GM21447 (cell line): ENCODE results near the gene CCDC3.
"Not testable (repeated sequence)": the region's sequence is repeated elsewhere in the genome, so short reads cannot be mapped to it uniquely, and the experiment has no call there.

ENCODE experiments used
- ATAC-seq: cut with Tn5 transposase; IDR thresholded peaks from one replicate; pipeline ENCODE4 v1.9.1; 2021; ENCODE audit not compliant: unreplicated experiment

The CCDC3 gene

GRCh38 chr10:13001041-13001886 lies at the start of gene CCDC3:
Gene CCDC3 (minus strand): TSS chr10:13001713. CDS start chr10:13001570, 143 bp downstream.
- no peak for ATAC-seq

DNA sequence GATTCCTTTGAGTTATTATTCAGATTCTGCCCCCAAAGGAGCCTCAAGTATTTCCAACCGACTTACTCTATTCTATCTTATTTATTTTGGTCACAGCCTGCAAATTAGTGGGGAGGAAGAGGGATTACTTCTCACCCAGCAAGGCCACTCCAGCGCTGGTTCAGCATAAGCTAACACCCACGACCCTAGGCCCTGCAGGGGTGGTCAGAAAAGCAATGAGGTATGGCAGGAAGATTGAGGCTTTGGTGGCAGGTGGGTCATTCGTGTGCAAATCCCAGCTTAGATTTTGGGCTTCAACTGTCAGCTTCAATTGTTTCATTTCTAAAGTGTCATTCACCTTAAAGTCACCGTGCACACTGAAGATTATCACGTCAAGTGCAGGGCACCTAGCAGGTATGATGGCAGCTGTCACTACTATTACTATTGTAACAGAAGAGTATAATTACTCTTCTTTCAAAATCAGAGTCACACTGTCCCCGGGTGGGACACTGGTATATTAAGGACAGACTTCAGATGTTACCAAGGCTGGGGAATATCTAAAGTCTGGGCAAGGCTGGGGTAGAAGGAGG lies 49.7 kb upstream of the CCDC3 start:
- ATAC-seq, result no peak

- ATAC-seq, result no peak
Observed at GRCh38 chr10:13049774-13050420, 48.4 kb upstream of the CCDC3 start.

DNA sequence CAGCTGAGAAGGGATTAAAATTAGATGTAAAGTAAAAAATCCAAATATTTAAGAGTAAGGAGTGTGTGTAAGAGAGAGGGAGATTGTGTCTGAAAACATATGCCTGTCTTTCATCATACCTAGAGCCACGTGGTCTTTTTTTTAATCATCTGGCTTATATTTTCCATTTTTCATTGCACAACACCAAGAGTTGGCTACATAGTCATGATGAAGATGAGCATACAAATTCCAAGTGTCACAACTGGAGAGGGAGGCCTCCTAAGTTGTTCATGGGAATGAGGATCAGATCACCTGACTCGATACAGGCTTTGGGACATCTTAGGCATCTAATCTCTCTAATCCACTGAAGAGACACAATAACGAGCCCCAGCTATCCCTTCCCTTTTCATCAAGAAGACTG lies 47.2 kb upstream of the CCDC3 start:
- no peak for ATAC-seq

GRCh38 chr10:13047529-13048206 lies 46.2 kb upstream of the CCDC3 start:
- ATAC-seq, result no peak

GRCh38 chr10:13046851-13047528 lies 45.5 kb upstream of the CCDC3 start:
- no peak for ATAC-seq

DNA sequence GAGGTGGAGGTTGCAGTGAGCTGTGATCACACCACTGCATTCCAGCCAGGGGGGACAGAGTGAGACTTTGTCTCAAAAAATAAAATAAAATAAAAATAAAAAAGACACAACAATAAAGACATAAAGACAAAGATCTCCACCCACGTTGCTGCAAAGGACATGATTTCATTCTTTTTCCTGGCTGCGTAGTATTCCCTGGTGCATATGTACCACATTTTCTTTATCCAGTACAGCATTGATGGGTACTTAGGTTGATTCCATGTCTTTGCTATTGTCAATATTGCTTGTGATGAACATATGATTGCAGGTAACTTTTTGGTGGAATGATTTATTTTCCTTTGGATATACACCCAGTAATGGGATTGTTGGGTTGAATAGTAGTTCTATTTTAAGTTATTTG lies 42.0 kb upstream of the CCDC3 start:
- no peak for ATAC-seq

DNA sequence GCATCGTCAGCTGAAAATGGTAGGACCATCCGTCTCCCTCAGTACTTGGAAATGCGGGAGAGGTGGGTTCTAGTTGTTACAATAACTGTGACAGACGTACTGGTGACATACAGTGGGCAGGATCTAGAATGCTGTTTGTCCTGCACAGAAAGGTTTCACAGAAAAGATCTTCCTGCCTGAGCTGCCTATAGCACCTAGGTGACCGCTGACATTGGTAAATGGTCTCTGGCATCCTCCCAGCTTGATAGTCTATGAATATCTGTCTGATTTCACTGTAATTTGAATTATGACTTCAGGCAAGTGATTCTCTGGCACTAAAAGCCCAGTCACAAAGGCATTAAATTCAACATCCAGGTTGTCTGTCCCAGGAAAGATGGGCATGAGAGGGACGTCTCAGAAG lies 38.2 kb upstream of the CCDC3 start:
- ATAC-seq, result no peak

- no peak for ATAC-seq
Observed at GRCh38 chr10:13038391-13038790, 36.9 kb upstream of the CCDC3 start.

DNA sequence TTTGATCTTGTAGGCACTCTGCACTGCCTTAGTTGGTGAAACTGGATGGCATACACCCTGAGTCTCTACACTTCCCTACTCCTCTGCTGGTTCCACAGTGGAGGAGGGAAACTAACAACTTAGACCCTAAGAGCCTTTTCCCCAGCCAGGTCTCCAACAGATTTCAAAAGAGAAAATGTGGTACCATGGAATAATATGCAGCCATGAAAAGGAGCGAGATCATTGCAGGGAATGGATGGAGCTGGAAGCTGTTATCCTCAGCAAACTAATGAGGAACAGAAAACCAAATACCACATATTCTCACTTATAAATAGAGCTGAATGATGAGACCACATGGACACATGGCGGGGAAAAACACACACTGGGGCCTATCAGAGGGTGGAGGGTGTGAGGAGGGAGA lies 36.3 kb upstream of the CCDC3 start:
- ATAC-seq, result no peak

DNA sequence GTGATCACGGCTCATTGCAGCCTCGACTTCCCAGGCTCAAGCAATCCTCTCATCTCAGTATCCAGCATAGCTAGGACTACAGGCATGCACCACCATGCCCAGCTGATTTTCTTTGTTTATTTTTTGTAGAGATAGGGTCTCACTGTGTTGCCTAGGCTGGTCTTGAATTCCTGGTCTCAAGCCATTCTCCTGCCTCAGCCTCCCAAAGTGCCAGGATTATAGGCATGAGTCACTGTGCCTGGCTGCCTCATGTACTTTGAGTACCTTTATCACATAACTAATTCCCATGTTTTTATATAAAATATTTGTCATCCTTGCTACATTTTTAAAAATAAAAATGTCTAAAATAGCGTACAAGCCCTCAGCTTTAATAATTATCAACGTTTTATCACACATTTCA lies 35.3 kb upstream of the CCDC3 start:
- no peak for ATAC-seq

- not testable (repeated sequence) for ATAC-seq
Observed at GRCh38 chr10:13035731-13036130, 34.2 kb upstream of the CCDC3 start.

- no peak for ATAC-seq
Observed at GRCh38 chr10:13026873-13027272, 25.4 kb upstream of the CCDC3 start.

- ATAC-seq, result no peak
Observed at GRCh38 chr10:13023754-13024153, 22.2 kb upstream of the CCDC3 start.

GRCh38 chr10:13019280-13019679 lies 17.8 kb upstream of the CCDC3 start:
- ATAC-seq, result no peak

- ATAC-seq, result no peak
Observed at GRCh38 chr10:13018171-13018570, 16.7 kb upstream of the CCDC3 start.

DNA sequence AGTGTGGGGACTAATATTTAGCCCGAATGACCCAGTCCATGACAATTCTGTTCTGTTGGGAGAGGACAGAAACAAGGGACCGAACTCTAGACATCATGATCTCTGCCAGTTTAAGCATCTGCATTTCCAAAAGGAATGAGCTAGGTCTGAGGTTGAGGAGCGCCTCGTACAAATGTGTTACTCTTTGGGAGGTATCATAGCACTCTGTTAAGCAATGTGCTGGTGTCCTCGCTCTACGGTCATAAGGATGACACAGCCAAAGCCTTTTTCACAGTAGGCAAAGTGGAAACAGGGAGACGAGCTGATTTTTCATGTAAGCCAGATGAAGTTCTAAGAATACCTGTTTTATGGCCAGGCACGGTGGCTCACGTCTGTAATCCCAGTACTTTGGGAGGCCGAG lies 15.4 kb upstream of the CCDC3 start:
- ATAC-seq, result no peak

DNA sequence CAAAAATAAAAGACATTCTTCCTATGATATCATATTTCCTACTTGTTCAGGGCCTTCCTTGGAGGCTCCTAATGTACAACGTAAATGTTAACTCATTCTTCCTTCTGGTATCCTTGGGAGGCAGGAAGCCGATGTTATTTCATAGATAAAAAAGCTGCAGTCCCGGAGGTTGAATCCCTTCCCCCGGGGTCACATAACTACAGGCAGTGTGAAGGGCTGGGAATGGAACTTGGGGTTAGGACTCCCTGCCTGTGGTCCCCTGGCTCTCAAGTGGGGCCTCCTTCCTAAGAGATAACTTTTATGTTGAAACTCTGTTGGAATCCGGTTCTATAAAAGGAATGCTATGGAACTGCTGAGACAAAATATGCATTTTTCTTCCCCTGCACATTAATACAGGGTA lies 14.9 kb upstream of the CCDC3 start:
- no peak for ATAC-seq

- ATAC-seq, result no peak
Observed at GRCh38 chr10:13006037-13006436, 4.5 kb upstream of the CCDC3 start.

DNA sequence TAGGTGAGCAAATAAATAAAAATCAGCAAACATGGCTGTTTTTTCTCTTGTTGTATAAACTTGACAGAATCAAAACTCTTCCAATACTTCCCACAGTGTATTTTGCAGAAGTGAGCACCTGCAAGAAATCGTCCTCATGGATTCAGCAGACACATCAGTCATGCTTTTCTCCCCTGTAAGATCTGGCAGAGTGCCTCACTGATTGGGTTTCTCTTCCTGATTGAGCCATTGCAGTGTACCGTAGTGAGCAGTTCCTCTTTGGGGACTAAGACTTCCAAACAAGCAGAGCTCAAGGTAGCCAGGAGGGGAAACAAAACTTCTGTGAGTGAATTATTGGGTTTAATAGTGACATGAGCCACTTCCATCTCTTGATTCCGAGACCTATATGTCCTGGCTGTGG lies 2.2 kb upstream of the CCDC3 start:
- ATAC-seq, result no peak

- no peak for ATAC-seq
Observed at GRCh38 chr10:13003004-13003403, 1.5 kb upstream of the CCDC3 start.
